GM18502 (cell line): ENCODE results near the gene SH3GLB1.

Experiments used
- ATAC-seq: cut with Tn5 transposase; IDR thresholded peaks from one replicate; pipeline ENCODE4 v1.9.1; 2021; ENCODE audit warnings: mild to moderate bottlenecking; ENCODE audit not compliant: unreplicated experiment, poor library complexity

The SH3GLB1 gene

DNA sequence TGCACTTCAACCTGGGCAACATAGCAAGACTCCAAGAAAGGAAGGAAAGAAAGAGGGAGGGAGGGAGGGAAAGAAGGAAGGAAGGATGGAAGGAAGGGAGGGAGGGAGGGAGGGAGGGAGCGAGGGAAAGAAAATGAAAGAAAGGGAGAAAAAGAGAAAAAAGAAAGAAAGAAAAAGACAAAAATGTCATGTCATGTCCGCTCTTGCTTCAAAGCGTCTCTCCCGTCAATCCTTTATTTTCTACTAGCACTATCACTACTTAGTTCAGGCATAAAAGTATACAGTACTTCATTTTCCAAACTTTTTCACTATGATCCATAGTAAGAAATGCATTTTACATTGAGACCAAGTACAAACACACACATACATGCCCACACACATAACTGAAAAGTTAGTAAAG, 64.7 kb downstream of the SH3GLB1 start:
- ATAC-seq: no peak

- peak; percentile 27 for ATAC-seq
Observed at GRCh38 chr1:86773341-86774288, 69.2 kb downstream of the SH3GLB1 start.

DNA sequence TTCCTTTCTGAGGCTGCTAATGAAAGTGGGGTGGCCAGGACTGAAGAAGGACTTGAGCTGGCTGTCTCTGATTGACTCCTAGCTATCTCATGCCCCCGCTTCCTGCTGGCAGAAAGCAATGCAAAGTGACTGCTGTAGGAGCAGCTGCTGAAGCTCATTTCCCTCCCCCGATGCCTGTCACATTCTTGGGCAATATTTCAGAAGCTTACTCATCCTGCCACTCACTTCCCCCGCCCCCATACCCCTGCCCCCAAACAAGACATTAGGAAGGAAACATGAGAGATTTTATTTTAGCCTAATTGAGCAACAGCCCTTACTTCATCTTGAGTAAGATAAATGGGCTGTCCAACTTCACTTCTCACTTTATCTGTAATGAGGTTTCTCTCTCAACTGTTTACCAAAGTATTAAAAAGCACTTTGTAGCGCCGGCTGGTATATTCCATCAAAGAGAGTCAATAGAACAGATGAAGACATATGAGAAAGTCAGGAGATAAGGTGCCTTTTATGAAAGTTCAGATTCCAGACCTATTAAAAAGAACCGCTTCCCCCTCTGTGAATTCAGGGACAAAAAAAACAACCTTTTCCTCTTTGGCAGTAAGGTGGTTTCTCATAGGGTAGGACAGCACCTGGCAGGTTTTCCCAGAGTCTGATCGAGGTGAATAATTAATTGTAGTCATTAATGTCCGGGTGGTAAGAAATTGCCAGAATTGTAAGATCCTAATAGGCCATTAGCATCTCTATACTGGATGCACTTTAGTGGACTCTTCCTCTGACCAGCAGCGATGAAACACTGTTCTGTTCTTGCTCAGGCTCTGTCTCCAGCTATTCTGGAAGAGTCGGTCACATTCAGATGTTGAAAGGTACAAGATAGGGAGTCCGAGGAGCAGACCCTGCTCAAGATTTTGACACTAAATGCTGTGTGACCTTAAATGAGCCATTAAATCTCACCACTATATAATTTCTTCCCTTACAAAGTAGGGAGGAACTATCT, 70.2 kb downstream of the SH3GLB1 start:
- ATAC-seq: peak; percentile 96

DNA sequence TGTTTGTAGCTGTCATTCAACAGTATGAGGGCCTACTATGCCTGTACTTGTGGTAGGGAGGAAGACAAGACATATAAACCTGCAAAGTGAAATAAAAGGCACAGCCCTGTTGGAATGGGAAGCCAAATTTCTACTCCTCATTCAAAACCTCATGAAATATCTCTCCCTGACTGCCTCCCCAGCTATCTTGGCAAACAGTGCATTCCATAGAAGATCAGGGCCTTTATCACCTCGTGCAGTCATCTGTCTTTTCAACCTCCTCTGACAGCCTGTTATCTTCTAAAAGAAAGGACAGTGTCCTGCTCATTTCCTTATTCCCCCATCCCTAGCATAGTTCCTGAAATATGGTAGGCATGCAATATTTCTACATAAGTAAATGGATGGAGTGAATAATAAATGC, 71.0 kb downstream of the SH3GLB1 start:
- ATAC-seq: no peak

DNA sequence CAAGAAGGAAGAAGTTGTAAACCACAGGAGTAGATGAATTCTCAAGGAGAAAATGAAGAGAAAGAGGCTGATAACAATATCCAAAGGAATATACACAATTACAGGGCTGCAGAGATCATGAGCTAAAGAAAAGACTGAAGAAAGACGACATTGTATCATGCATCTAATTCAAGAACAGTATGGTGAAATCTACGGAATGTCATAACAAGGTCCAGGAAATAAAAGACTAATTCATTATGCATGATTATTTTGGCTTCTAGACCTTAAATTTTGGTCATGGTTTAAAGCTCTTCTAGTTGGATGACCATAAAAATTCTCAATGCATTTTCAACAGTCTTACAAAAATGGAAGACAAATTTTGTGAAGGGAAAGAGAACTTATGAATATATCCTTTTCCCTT, 71.7 kb downstream of the SH3GLB1 start:
- ATAC-seq: no peak

- ATAC-seq: no peak
Observed at GRCh38 chr1:86778569-86779239, 74.3 kb downstream of the SH3GLB1 start.

DNA sequence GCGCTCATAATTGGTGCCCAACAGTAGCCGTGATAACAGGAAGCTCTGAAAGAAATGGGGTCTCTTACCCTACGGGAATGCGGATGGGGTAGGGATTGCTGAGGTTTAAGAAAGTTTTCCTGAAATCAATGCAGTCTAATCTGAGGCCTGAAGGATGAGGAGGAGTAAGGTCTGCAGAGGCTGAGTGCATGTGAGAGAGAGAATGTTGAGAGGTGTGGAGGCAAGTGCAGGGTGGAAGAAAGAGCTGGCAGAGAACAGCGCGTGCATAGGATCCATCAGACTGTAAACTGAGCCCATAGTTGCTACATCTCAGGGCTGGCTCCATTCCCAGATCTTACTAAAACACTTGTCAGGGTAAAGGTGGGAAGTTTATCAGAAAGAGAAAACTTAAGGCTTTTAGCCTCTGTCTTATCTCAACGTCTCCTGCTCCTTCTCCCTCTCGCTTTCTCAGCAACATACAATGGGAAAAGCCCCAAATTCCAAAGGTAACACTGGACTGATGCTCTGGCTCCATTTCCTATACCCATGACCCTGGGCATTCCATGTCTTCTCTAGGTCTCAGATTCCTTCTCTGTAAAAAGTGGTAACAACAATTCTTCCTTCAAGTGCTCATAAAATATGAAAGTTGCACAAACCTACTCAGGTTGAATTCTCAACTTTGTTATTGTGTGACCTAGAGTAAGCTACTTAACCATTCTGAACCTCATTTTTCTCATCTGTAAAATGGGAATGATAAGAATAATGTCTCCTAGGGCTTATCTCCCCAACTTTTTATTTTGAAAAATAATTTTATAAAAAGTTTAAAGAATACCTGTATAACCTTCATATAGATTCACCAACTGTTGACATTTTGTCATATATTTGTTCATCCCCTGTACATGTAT, 75.2 kb downstream of the SH3GLB1 start:
- ATAC-seq: no peak

GRCh38 chr1:86782482-86782881, 78.1 kb downstream of the SH3GLB1 start:
- no peak for ATAC-seq

- no peak for ATAC-seq
Observed at GRCh38 chr1:86787621-86788020, 83.2 kb downstream of the SH3GLB1 start.

- ATAC-seq: no peak
Observed at GRCh38 chr1:86788300-86789206, 84.2 kb downstream of the SH3GLB1 start.

GRCh38 chr1:86795316-86795715, 90.9 kb downstream of the SH3GLB1 start:
- ATAC-seq: no peak
